CD1c-positive myeloid dendritic cell (primary cell): Measurements from ENCODE around the gene ID2.

Experiments
- DNase-seq: peaks from one replicate; pipeline ENCODE4 v3.0.0-alpha.2; 2016; ENCODE audit errors: extremely low spot score

Gene ID2

DNA sequence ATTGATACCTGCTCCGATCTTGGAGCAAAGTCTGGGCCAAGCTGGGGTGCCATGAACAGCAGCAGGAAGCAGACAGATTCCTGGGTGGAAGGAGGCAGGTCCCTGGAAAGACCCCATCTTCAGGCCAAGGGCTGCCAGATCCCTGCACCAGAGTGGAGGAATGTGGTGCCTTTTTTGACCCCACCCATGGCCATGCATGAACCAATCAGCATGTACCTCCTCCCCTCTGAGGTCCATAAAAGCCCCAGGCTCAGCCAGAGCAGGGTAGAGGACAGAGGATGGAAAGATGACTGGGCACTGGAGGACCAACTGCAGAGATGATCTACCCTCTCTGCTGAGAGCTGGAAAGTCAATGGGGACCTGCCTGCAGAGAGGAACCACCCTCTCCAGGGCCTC, 34.4 kb upstream of the ID2 start:
- no peak for DNase-seq

- no peak for DNase-seq
These were observed 33.2 kb upstream of the ID2 start for GRCh38 chr2:8648441-8649213.

- DNase-seq = no peak
These were observed 32.1 kb upstream of the ID2 start for GRCh38 chr2:8649718-8650117.

- no peak for DNase-seq
These were observed 31.6 kb upstream of the ID2 start for GRCh38 chr2:8650256-8650655.

DNA sequence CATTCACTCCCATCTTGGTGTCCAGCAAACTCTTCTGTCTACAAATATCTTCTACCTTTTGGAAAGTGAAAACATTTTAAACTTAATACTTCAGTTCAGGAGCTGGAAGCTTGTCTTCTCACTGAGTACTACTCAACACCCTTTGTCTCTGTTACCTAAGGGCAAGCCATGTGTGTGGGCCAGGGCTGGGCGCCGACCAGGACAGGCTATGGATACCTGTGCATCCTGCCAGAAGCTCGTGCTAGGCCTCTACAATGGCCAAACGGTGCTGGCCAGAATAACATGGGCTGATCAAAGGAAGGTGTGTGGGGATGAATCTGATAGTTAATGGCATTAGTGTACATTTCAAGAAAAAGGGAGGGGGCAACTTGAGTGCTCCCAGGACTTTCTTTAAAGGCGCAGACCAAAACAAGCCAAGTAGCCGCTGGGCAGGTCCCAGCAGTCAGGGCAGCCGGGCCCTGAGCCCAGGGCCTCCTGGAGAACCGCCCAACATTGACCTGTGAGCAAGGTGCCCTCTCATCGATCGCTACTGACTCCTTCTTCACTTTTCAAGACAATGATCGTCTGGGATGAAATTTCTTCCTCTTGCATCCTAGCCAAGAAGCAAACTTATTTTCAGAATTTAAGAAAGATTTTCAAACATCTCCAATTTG, 29.0 kb upstream of the ID2 start:
- no peak for DNase-seq

DNA sequence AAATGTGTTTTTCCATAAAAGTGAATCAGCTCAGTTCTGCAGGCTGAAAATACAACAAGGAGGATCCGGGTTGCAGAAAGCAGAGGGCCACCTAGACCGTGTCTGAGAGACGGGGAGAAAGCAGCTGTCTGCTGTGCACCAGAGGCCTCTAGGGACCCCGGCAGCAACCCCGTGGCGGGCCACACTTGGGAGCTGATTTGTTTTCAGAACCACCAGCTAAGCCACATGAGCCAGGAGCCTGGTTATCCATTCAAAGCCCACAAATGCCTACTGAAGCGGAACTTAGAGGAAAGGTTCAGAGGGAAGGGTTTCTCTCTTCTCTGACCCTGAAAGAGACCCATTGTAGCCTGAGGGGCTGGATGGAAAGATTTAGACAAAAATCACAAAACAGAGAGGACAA, 28.4 kb upstream of the ID2 start:
- DNase-seq = no peak

GRCh38 chr2:8654041-8654440, 27.8 kb upstream of the ID2 start:
- no peak for DNase-seq

DNA sequence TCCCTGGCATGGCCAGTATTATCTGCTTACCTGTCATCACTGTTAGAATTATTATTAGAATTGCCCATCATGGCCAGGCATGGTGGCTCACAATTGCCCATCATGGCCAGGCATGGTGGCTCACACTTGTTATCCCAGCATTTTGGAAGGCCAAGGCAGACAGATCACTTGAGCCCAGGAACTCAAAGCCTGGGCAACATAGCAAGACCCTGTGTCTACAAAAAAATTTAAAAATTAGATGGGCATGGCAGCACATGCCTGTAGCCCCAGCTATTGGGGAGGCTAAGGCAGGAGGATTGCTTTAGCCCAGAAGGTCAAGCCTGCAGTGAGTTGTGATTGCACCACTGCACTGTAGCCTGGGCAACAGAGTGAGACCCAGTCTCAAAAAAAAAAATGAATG, 27.4 kb upstream of the ID2 start:
- no peak for DNase-seq

DNA sequence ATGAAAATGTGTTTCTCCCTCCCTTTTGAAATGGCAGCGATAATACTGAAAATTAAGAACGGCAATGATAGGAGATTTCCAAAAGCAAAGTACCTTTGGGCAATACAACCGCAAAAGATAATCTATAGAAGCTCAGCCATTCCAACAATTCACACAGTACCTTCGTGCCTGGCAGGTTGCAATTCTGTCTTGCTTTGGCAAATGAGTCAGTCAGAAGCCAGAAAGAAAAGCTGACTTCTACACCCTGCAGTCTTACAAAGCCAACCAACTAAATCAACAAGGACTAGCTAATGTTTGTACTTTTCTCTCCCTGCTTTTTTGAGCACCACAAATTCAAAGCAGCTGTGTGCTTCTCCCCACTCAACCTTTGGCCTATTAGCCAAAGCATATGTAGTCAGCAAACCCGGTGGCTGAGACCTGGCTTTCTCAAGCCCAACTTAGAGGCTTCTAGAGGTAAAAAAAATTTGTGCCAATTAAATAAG, 25.7 kb upstream of the ID2 start:
- no peak for DNase-seq

- no peak for DNase-seq
These were observed 25.0 kb upstream of the ID2 start for GRCh38 chr2:8656811-8657210.

DNA sequence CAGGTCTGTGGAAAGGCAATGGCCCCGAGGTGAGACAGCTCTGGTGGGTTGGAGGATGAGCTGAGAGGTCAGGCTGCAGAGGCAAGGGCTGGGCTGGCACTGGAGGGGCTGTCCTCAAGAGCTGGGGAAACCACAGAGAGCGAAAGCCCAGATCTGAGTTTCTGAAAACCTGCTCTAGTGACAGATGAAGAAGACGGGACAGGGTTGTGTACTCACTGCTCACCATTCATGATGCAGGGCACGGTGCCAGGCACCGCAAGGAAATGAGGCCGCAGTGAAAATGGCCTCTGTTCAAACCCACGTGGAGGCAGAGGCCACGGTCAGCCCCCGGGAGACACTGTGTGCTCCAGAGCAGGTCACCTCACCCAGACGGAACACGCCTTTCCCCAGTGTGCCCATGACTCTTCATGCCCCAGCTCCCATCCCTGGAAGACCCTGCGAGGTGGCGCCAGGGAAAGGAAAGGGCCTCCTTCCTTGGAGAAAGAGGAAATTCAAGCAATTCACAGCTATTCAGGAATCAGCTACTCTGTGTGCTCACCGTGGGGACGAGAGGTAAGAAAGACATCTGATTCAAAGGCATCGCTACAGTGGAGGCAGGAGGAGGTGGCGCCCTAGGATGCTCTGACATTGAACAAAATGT, 24.3 kb upstream of the ID2 start:
- peak; percentile 19 for DNase-seq

DNA sequence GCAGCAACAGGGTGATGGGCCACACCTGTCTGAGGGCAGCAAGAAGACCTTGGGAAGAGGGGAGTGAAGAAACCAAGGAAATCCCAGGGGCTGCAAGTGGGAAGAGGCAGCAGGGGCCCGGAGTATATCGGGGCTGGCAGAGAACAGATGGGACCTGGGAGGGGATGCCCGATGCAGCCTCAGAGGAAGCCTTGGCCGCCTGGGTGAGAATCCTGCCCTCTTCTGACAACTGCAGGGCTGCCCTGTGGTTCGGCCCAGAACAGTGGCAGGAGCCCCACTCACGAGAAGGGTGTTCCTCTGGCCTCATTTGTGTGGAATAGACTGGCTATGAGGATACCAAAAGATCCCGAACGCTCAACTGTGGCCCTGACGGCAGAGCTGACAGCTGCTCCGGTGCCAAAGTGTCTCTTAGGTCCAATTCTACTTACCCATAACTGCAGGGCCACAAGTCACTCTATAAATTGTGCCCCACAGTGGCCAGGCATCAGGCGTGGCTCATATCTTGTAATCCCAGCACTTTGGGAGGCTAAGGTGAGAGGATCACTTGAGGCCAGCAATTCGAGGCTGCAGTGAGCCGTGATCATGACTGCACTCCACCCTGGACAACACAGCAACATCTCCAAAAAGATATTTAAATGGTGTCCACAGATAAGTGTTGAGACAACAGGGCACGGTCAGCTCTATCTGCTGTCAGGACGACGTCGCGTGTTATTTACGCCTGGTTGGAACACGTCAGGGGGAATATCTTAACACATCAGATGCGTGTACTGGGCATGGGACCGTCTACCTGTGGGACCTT, 23.6 kb upstream of the ID2 start:
- no peak for DNase-seq

GRCh38 chr2:8659092-8659734, 22.6 kb upstream of the ID2 start:
- DNase-seq = peak; percentile 14

GRCh38 chr2:8659735-8660492, 21.9 kb upstream of the ID2 start:
- no peak for DNase-seq

- DNase-seq = no peak
These were observed 20.6 kb upstream of the ID2 start for GRCh38 chr2:8661235-8661634.

DNA sequence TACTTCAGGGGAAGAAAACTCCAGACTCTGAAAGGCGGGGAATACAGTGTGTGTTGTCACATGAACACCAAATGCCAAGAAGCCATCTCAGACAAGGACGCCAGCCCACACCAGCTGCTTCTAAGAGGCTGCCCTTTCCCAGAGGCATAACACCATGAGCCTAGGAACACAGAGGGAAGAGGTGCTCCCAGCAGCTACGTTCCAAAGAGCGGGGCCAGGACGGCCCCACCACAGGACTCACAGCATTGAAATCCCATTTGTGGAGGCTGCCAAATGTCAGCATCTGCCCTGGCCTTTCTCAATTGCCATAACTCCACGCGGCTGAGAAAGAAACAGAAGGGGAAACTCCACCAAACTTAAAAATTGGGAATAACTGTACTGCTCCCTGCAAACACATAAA, 20.1 kb upstream of the ID2 start:
- no peak for DNase-seq

DNA sequence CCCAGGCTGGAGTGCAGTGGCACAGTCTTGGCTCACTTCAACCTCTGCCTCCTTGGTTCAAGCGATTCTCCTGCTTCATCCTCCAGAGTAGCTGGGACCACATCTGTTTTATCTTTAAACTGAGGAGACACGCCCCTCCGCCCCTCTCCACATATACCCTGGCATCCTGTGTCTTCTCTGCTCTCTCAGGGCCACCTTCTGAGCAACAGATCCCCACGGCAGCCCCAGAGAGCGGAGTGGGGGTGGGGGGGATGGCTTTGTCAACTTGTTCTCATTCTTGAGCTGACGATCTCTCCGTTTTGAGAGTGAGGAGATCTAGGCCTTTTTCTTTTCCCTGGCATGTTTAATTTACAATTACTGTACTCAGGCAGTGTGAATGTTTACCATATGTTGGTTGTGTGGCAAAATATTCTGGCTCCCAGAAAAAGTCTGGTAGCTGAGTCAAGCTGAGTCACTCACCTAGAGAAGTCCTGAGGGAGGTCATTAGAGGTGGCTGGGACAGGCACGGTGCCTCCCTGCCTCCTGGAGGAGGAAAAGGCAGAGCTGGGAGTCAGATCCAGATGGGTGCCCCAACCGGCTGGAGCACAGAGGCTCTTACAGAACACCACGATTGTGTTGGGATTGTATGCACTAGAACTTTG, 19.5 kb upstream of the ID2 start:
- no peak for DNase-seq

DNA sequence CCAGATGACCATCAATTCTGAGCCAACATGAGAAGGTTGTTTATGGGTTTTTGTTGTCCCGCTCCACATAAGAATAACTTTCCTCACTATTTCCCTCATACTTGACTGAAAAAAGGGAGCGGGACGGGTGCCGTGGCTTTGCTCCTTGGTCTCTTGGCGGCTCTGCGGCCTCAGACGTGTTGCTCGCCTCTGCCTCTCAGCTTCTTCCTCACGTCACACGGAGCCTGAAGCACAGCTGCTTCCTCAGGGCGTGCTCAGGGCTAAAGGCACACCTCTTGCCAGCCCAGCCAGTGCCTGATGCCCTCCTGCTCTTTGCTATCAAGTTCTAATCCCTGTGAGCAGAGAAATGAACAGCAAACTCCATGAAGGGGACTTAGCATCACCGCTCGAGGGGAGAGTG, 17.9 kb upstream of the ID2 start:
- DNase-seq = peak; percentile 26

- no peak for DNase-seq
These were observed 15.3 kb upstream of the ID2 start for GRCh38 chr2:8666581-8666980.

DNA sequence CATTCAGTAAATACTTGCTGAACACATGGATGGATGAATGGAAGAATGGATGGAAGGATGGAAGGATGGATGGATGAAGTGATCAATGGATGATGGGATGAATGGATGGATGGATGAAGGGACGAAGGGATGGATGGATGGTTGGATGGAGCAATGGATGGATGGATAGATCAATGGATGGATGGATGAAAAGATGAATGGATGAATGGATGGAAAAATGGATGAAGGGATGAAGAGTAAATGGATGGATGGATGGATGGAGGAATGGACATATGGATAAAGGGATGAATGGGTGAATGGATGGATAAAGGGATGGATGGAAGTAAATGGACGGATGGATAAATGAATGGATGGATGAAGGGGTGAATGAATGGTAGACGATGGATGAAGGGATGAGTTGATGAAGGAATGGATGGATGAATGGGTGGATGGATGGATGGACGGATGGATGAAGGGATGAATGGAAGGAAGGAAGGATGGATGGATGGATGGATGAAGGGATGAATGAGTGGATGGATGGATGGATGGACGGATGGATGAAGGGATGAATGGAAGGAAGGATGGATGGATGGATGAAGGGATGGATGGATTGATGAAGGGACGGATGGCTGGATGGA, 13.9 kb upstream of the ID2 start:
- DNase-seq = no peak
